B cell (primary cell): Measurements from ENCODE around the gene PSKH1. TPM values are rescaled to one million over a fixed set of nuclear protein-coding genes. Genes with fewer than 3 reads are reported as not detected.

ENCODE experiments used
- ATAC-seq: fragments of 200-7000 bp; cut with Tn5 transposase; one replicate; pipeline ENCODE4 v1.10.0; 2021; ENCODE audit warnings: low read depth, mild to moderate bottlenecking, moderate number of reproducible peaks, moderate library complexity
- CTCF ChIA-PET: fragments of 350-600 bp; sonication (Branson Sonifier 250); formaldehyde crosslinking; loops from one replicate; lab custom pipeline; 2021; ENCODE audit warnings: antibody characterized with exemption, inconsistent platforms; lab: Charles Lee
- POLR2A ChIA-PET: fragments of 350-600 bp; sonication (Branson Sonifier 250); formaldehyde crosslinking; loops from one replicate; lab custom pipeline; 2021; ENCODE audit warnings: antibody characterized with exemption; lab: Charles Lee
- DNase-seq: peaks from one replicate; pipeline ENCODE4 v3.0.0; 2013
- H2AFZ ChIP-seq: 2 replicates; pipeline ENCODE4 v1.6.1; 2012; ENCODE audit warnings: mild to moderate bottlenecking, low read depth, low read length; ENCODE audit not compliant: insufficient read depth, poor library complexity, severe bottlenecking
- H3K27ac ChIP-seq, 2 donors: 1 replicate in 1 of 2; 2 replicates in 1 of 2; pipeline ENCODE4 v1.5.1; 2012 to 2013; ENCODE audit warnings: low read length in 2 of 2, mild to moderate bottlenecking in 2 of 2, moderate library complexity in 1 of 2
- H3K27me3 ChIP-seq, 4 experiments: fragments of 200-600 bp in 1 of 4; sonication (generic) in 1 of 4; replicated peaks in 1 of 4; 1 replicate in 2 of 4; 2 replicates in 2 of 4; pipeline versions ENCODE4 v1.6.1 to v1.7.0; 2013 to 2016; ENCODE audit warnings: low read length in 3 of 4, mild to moderate bottlenecking in 2 of 4, mixed read lengths in 1 of 4, moderate library complexity in 1 of 4; ENCODE audit not compliant: insufficient read depth in 4 of 4, control insufficient read depth in 3 of 4; ENCODE audit errors: control extremely low read depth in 1 of 4
- H3K36me3 ChIP-seq, 2 experiments: replicated peaks in 1 of 2; 1 replicate in 1 of 2; 2 replicates in 1 of 2; pipeline versions ENCODE4 v1.6.1 to v1.7.1; 2013; ENCODE audit warnings: low read length in 1 of 2; ENCODE audit not compliant: insufficient read depth in 2 of 2, control insufficient read depth in 1 of 2; ENCODE audit errors: control extremely low read depth in 1 of 2, extremely low read depth in 1 of 2
- H3K4me1 ChIP-seq, 2 donors: fragments of 200-600 bp in 1 of 2; sonication (generic) in 1 of 2; 1 replicate in 1 of 2; 2 replicates in 1 of 2; pipeline versions ENCODE4 v1.5.1 to v1.6.1; 2013 to 2017; ENCODE audit warnings: low read length in 2 of 2; ENCODE audit not compliant: control insufficient read depth in 2 of 2, insufficient read depth in 2 of 2
- H3K4me2 ChIP-seq: replicated peaks from 2 replicates; pipeline ENCODE3; 2012; ENCODE audit warnings: mild to moderate bottlenecking, low read depth, low read length; ENCODE audit not compliant: poor library complexity, severe bottlenecking
- H3K4me3 ChIP-seq, 5 experiments: fragments of 200-600 bp in 1 of 5; sonication (generic) in 1 of 5; 1 replicate in 3 of 5; 2 replicates in 2 of 5; pipeline versions ENCODE4 v1.5.1 to v1.7.0; 2011 to 2016; ENCODE audit warnings: low read length in 4 of 5, mild to moderate bottlenecking in 4 of 5, low read depth in 2 of 5, control low read depth in 1 of 5, moderate library complexity in 1 of 5; ENCODE audit not compliant: insufficient read depth in 1 of 5; ENCODE audit errors: control extremely low read depth in 1 of 5, extremely low read depth in 1 of 5
- H3K79me2 ChIP-seq: fragments of 200-600 bp; sonication (generic); one replicate; pipeline ENCODE4 v1.6.0; 2016; ENCODE audit warnings: low read length; ENCODE audit not compliant: control insufficient read depth, insufficient read depth
- H3K9ac ChIP-seq: fragments of 200-600 bp; sonication (generic); 2 replicates; pipeline ENCODE4 v1.6.1; 2017; ENCODE audit warnings: mild to moderate bottlenecking, low read length, moderate library complexity
- H3K9me3 ChIP-seq, 3 donors: one replicate each; pipeline versions ENCODE4 v1.6.1 to v1.7.1; 2013; ENCODE audit warnings: low read length in 2 of 3; ENCODE audit not compliant: control insufficient read depth in 2 of 3, insufficient read depth in 1 of 3; ENCODE audit errors: control extremely low read depth in 1 of 3
- H4K20me1 ChIP-seq: 2 replicates; pipeline ENCODE4 v1.6.0; 2012; ENCODE audit warnings: mild to moderate bottlenecking, low read length; ENCODE audit not compliant: insufficient read depth, control insufficient read depth, poor library complexity, severe bottlenecking
- H3K27ac Mint-ChIP-seq: one replicate; pipeline ENCODE4 v1.8.0; 2021; ENCODE audit warnings: mixed read lengths
- H3K27me3 Mint-ChIP-seq: one replicate; pipeline ENCODE4 v1.8.0; 2021; ENCODE audit warnings: mixed read lengths
- H3K4me1 Mint-ChIP-seq: one replicate; pipeline ENCODE4 v1.8.0; 2021; ENCODE audit warnings: mixed read lengths
- H3K4me3 Mint-ChIP-seq: one replicate; pipeline ENCODE4 v1.8.0; 2021; ENCODE audit warnings: mixed read lengths
- H3K9me3 Mint-ChIP-seq: one replicate; pipeline ENCODE4 v1.8.0; 2022; ENCODE audit warnings: mixed read lengths; ENCODE audit not compliant: insufficient read depth
- CTCF ChIP-seq: fragments of 200-600 bp; IDR thresholded peaks from one replicate; pipeline ENCODE4 v1.8.0; 2022; ENCODE audit warnings: antibody characterized with exemption, mild to moderate bottlenecking
- EZH2 ChIP-seq: IDR thresholded peaks from 2 replicates; pipeline ENCODE4 v1.6.1; 2012; ENCODE audit warnings: borderline replicate concordance, low read depth, mild to moderate bottlenecking, moderate library complexity, low read length; ENCODE audit not compliant: insufficient read depth, poor library complexity, severe bottlenecking
- WGBS: methylation state at CpG from one replicate; pipeline ENCODE4 v1.1.5; 2013; ENCODE audit warnings: missing lambda C conversion rate; ENCODE audit not compliant: insufficient coverage; 5-methylcytosine and 5-hydroxymethylcytosine counted together
- intact Hi-C: fragments of 100-400 bp; cut with micrococcal nuclease; formaldehyde crosslinking; loops from one replicate; pipeline ENCODE4 v1.10.0; 2022
- polyA plus RNA-seq: library from polyadenylated mRNA; depleted of rRNA; stranded (reverse); fragments of >200 nt; gene quantifications from 2 replicates; pipeline ENCODE4 v1.2.3, GENCODE V29; 2012
- total RNA-seq, 2 donors: library from RNA; stranded (reverse); fragments of 120-200 nt in 1 of 2; gene quantifications; 1 replicate in 1 of 2; 2 replicates in 1 of 2; pipeline versions ENCODE4 v1.2.3 to v1.2.4, GENCODE V29; 2013 to 2022

Gene PSKH1
- total and polyA plus RNA-seq, 2 donors (not counting 1 experiment from before 2014, with no cell fraction given): 20.1 to 29.1 TPM

- CTCF ChIA-PET: interaction anchor here (0.8 to 3.5 kb wide), 7 partner anchors 27 to 179 kb away, joined by 3 to 12 read pairs (median 4); partner anchors contain the start of gene EDC4
- TF ChIP-seq CTCF: no peak
- no peak for TF ChIP-seq EZH2
- Mint-ChIP-seq H3K9me3 (no peaks in the 10 kb centered on the region), H3K4me3 (peak within 1 kb of the TSS; percentile 92), H3K27me3 (no peaks in the 10 kb centered on the region), H3K4me1 (peaks cover 50% of the 10 kb centered on the region), H3K27ac (peak within 1 kb of the TSS; percentile 93)
- DNase-seq: peak; percentile 97
- Histone ChIP-seq H3K27me3 (no peaks in the 10 kb centered on the region), H3K4me1 (peaks cover 37 to 52% of the 10 kb centered on the region in 2 donors), H3K9me3 (peaks cover 0 to 5% (median 0%) of the 10 kb centered on the region in 3 donors), H3K79me2 (peaks cover 67% of the 10 kb centered on the region), H4K20me1 (peaks cover 36% of the 10 kb centered on the region), H3K27ac (peak within 1 kb of the TSS; percentile 54 to 81), H3K4me3 (peak within 1 kb of the TSS; percentile 64 to 92 (median 85)), H3K4me2 (peak within 1 kb of the TSS; percentile 97), H3K36me3 (no peaks in the 10 kb centered on the region), H2AFZ (peak within 1 kb of the TSS; percentile 93), H3K9ac (peak within 1 kb of the TSS; percentile 85)
- intact Hi-C loops: loop anchor here (1.0 to 10.0 kb wide), 10 partner anchors 13 to 1092 kb away; partner anchors contain the start of genes ATP6V0D1, CTCF, DYNC1LI2 and GFOD2
- peak; percentile 62 for ATAC-seq
- POLR2A ChIA-PET: interaction anchor here (0.6 to 2.0 kb wide), 5 partner anchors 40 to 1124 kb away, joined by 3 to 11 read pairs (median 5); partner anchors contain the start of genes PSMB10, RANBP10 and TSNAXIP1
- under 1% methylated on average over 57 of the region's 57 CpGs for WGBS
These were observed 46.6 kb upstream of the PSKH1 start, which contains the start of gene NUTF2 for GRCh38 chr16:67846320-67847063. TSS of gene NUTF2 (plus strand) at chr16:67846933. CDS start at chr16:67865131, 18,198 bp downstream.
